Hepatocyte (in vitro differentiated cells): ENCODE measurements around the gene EDN1. TPM values are rescaled to one million over a fixed set of nuclear protein-coding genes. Genes with fewer than 3 reads are reported as not detected.

ENCODE experiments used
- DNase-seq: peaks from one replicate; pipeline ENCODE4 v3.0.0-alpha.2; 2016; ENCODE audit warnings: low spot score
- H2AFZ ChIP-seq: fragments of 200-600 bp; sonication (generic); 2 replicates; pipeline ENCODE4 v1.6.0; 2016; ENCODE audit warnings: antibody characterized with exemption, mild to moderate bottlenecking
- H3K27ac ChIP-seq: fragments of 200-600 bp; sonication (generic); 2 replicates; pipeline ENCODE4 v1.5.1; 2016; ENCODE audit warnings: mild to moderate bottlenecking
- H3K27me3 ChIP-seq: fragments of 200-600 bp; sonication (generic); 2 replicates; pipeline ENCODE4 v1.6.1; 2016
- H3K36me3 ChIP-seq: fragments of 200-600 bp; sonication (generic); replicated peaks from 2 replicates; pipeline ENCODE4 v1.5.1; 2016; ENCODE audit warnings: low read depth; ENCODE audit not compliant: insufficient read depth
- H3K4me1 ChIP-seq: fragments of 200-600 bp; sonication (generic); 2 replicates; pipeline ENCODE4 v1.5.1; 2016; ENCODE audit warnings: mild to moderate bottlenecking, moderate library complexity; ENCODE audit not compliant: insufficient read depth
- H3K4me2 ChIP-seq: fragments of 200-600 bp; sonication (generic); 2 replicates; pipeline ENCODE4 v1.6.0; 2016
- H3K4me3 ChIP-seq: fragments of 200-600 bp; sonication (generic); 2 replicates; pipeline ENCODE4 v1.5.1; 2016; ENCODE audit warnings: mild to moderate bottlenecking
- H3K79me2 ChIP-seq: fragments of 200-600 bp; sonication (generic); 2 replicates; pipeline ENCODE4 v1.6.0; 2017; ENCODE audit warnings: mild to moderate bottlenecking
- H3K9me2 ChIP-seq: fragments of 200-600 bp; sonication (generic); replicated peaks from 2 replicates; pipeline ENCODE4 v1.6.0; 2017; ENCODE audit warnings: mild to moderate bottlenecking; ENCODE audit not compliant: insufficient read depth
- H3K9me3 ChIP-seq: fragments of 200-600 bp; sonication (generic); 2 replicates; pipeline ENCODE4 v1.5.1; 2016; ENCODE audit warnings: low read depth, mild to moderate bottlenecking
- H4K20me1 ChIP-seq: fragments of 200-600 bp; sonication (generic); 2 replicates; pipeline ENCODE4 v1.6.0; 2016; ENCODE audit warnings: mild to moderate bottlenecking; ENCODE audit not compliant: insufficient read depth, poor library complexity, severe bottlenecking
- EZH2 ChIP-seq: fragments of 200-600 bp; sonication (generic); IDR thresholded peaks from 2 replicates; pipeline ENCODE4 v1.6.1; 2016; ENCODE audit warnings: antibody characterized with exemption, mild to moderate bottlenecking, borderline replicate concordance
- EZH2phosphoT487 ChIP-seq: fragments of 200-600 bp; sonication (generic); IDR thresholded peaks from one replicate; pipeline ENCODE4 v1.6.1; 2018; ENCODE audit warnings: antibody characterized with exemption, mild to moderate bottlenecking, low read depth, moderate library complexity; ENCODE audit not compliant: unreplicated experiment, severe bottlenecking
- WGBS: methylation state at CpG from one replicate; pipeline ENCODE4 v1.1.6; 2016; ENCODE audit warnings: low lambda C conversion rate; ENCODE audit errors: missing lambda C conversion rate; 5-methylcytosine and 5-hydroxymethylcytosine counted together
- polyA plus RNA-seq: library from polyadenylated mRNA; unstranded; fragments of >200 nt; fragmentation: Nextera tagmentation; extraction: Ambion mirVana; gene quantifications from 2 replicates; pipeline ENCODE4 v1.2.1, GENCODE V29; 2016
- total RNA-seq: library from RNA; depleted of rRNA; stranded (reverse); fragments of >200 nt; gene quantifications from 2 replicates; pipeline ENCODE4 v1.2.3, GENCODE V29; 2014
- TF ChIP-seq, protein P1 (sequence below): fragments of 200-600 bp; sonication (generic); IDR thresholded peaks from 2 replicates; pipeline ENCODE4 v1.5.1; 2016; ENCODE audit warnings: antibody characterized with exemption, mild to moderate bottlenecking; ENCODE audit not compliant: poor library complexity

Gene EDN1
- total and polyA plus RNA-seq, 2 experiments from 2014 or later, result 25.0 to 41.8 TPM

DNA sequence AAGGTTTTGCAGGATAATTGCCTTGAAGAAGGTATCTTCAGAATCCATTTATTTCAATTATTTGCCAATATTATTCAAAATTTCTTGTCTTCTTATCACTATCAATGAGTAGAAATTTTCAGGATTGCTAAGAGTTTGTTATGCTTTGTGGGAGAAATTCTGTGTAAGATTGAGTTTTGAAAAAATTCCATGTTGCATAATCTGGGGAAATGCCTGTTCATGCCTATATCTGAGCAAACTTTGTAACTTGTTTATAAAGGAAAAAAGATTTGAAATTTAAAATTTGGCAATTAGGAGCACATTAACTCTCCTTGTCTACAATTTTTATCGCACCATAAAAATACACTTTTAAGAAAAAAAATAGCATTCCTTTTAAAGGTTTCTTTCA is 39.8 kb upstream of the EDN1 start:
- TF ChIP-seq, protein P1, sequence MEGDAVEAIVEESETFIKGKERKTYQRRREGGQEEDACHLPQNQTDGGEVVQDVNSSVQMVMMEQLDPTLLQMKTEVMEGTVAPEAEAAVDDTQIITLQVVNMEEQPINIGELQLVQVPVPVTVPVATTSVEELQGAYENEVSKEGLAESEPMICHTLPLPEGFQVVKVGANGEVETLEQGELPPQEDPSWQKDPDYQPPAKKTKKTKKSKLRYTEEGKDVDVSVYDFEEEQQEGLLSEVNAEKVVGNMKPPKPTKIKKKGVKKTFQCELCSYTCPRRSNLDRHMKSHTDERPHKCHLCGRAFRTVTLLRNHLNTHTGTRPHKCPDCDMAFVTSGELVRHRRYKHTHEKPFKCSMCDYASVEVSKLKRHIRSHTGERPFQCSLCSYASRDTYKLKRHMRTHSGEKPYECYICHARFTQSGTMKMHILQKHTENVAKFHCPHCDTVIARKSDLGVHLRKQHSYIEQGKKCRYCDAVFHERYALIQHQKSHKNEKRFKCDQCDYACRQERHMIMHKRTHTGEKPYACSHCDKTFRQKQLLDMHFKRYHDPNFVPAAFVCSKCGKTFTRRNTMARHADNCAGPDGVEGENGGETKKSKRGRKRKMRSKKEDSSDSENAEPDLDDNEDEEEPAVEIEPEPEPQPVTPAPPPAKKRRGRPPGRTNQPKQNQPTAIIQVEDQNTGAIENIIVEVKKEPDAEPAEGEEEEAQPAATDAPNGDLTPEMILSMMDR, result no peak
- TF ChIP-seq EZH2phosphoT487 (no peak), EZH2 (no peak)
- no peaks in the 10 kb centered on the region for H3K4me1 ChIP-seq
- no peaks in the 10 kb centered on the region for H4K20me1 ChIP-seq
- no peak for DNase-seq
- no peak overlapping the region for H3K4me3 ChIP-seq
- no peaks in the 10 kb centered on the region for H3K27me3 ChIP-seq
- H3K9me3 ChIP-seq, result no peaks in the 10 kb centered on the region
- no peak overlapping the region for H3K4me2 ChIP-seq
- no peaks in the 10 kb centered on the region for H3K9me2 ChIP-seq
- 94% methylated on average over 1 of the region's 1 CpG for WGBS
- no peak overlapping the region for H3K27ac ChIP-seq
- H2AFZ ChIP-seq, result no peak overlapping the region
- no peaks in the 10 kb centered on the region for H3K79me2 ChIP-seq
- H3K36me3 ChIP-seq, result no peaks in the 10 kb centered on the region

DNA sequence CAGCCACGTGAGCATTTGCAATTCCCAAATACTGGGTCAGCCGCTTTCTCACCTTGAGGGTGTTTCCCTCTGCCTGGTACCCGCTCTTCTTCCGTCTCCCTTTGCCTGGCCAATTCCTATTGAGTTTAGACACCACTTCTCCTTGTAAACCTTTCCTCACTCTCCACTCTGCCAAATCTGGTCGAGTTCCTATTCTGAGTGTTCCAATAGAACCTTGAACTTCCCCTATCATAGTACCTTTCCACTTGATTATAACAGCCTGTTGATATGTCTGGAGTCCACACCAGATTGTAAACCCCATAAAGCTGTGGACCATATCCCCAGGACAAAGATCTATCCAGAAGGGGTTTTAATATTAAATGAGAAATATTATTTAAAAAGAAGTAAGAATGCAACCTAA is 36.0 kb upstream of the EDN1 start:
- H3K36me3 ChIP-seq, result no peaks in the 10 kb centered on the region
- no peaks in the 10 kb centered on the region for H3K4me1 ChIP-seq
- H3K4me2 ChIP-seq, result no peak overlapping the region
- H4K20me1 ChIP-seq, result no peaks in the 10 kb centered on the region
- TF ChIP-seq EZH2, result no peak
- no peak for TF ChIP-seq EZH2phosphoT487
- TF ChIP-seq, protein P1, result no peak
- no peak overlapping the region for H3K27ac ChIP-seq
- 88% methylated on average over 5 of the region's 5 CpGs for WGBS
- H3K4me3 ChIP-seq, result no peak overlapping the region
- H2AFZ ChIP-seq, result no peak overlapping the region
- no peaks in the 10 kb centered on the region for H3K9me3 ChIP-seq
- DNase-seq, result no peak
- H3K27me3 ChIP-seq, result no peaks in the 10 kb centered on the region
- H3K79me2 ChIP-seq, result no peaks in the 10 kb centered on the region
- H3K9me2 ChIP-seq, result no peaks in the 10 kb centered on the region

DNA sequence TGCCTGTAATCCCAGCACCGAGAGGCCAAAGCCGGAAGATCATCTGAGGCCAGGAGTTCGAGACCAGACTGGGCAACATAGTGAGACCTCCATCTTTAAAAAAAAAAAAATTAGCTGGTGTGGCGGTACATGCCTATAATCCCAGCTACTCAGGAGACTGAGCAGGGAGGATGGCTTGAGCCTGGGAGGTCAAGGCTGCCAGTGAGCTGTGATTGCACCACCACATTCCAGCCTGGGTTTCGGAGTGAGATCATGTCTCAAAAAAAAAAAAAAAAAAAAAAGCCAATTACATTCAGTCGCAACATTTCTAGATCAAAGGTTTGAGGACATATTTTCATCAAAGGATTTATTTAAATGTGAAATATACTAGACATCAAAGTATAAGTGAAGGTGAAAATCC is 32.0 kb upstream of the EDN1 start:
- Histone ChIP-seq H3K9me3 (no peaks in the 10 kb centered on the region), H4K20me1 (no peaks in the 10 kb centered on the region), H3K27me3 (no peaks in the 10 kb centered on the region), H3K36me3 (no peaks in the 10 kb centered on the region), H3K4me3 (no peak overlapping the region), H3K79me2 (no peaks in the 10 kb centered on the region), H3K27ac (no peak overlapping the region), H3K4me2 (no peak overlapping the region), H2AFZ (no peak overlapping the region), H3K4me1 (peaks cover 6% of the 10 kb centered on the region), H3K9me2 (no peaks in the 10 kb centered on the region)
- TF ChIP-seq EZH2 (no peak), EZH2phosphoT487 (no peak)
- TF ChIP-seq, protein P1, result no peak
- 92% methylated on average over 6 of the region's 6 CpGs for WGBS
- no peak for DNase-seq

DNA sequence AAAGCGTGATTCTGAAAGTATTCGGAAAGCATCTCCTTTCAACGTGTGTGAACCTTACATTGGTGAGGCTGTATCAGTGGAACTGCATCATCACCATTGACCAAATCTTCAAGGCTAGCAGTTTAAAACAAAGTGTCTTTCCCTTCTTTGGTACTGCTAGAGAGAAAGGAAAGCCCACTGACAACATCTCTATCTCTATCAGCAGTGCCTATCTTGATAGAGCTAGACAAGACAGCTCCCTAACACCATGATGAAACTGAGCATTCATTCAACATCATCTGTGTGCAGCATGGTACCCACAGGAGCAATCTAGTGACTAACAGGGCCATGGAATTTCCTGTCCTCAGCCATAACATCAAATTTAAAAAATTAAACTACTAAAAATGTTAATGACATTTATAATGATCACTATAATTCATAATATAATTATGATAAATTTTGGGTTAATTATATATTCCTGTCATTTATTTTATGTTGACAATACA is 31.5 kb upstream of the EDN1 start:
- H3K79me2 ChIP-seq, result no peaks in the 10 kb centered on the region
- no peak overlapping the region for H3K4me3 ChIP-seq
- no peaks in the 10 kb centered on the region for H3K9me3 ChIP-seq
- H3K36me3 ChIP-seq, result no peaks in the 10 kb centered on the region
- H3K27ac ChIP-seq, result no peak overlapping the region
- WGBS, result 87% methylated on average over 3 of the region's 3 CpGs
- H2AFZ ChIP-seq, result no peak overlapping the region
- H3K27me3 ChIP-seq, result no peaks in the 10 kb centered on the region
- H4K20me1 ChIP-seq, result no peaks in the 10 kb centered on the region
- peaks cover 6% of the 10 kb centered on the region for H3K4me1 ChIP-seq
- DNase-seq, result no peak
- no peak overlapping the region for H3K4me2 ChIP-seq
- no peaks in the 10 kb centered on the region for H3K9me2 ChIP-seq
- TF ChIP-seq, protein P1, result no peak
- TF ChIP-seq EZH2 (no peak), EZH2phosphoT487 (no peak)
